Stimulated activated naive CD8-positive, alpha-beta T cell treated with anti-CD3 and anti-CD28 coated beads, Interleukin-15, amount 100 ng/mL, for 72 hours (primary cell): ENCODE measurements around the gene LRRFIP1.
"Not testable (repeated sequence)": the region's sequence is repeated elsewhere in the genome, so short reads cannot be mapped to it uniquely, and the experiment has no call there.

Source experiments
- ATAC-seq: fragments of 150-1000 bp; cut with Tn5 transposase; 2 replicates; pipeline ENCODE4 v1.10.0; 2021; ENCODE audit warnings: mild to moderate bottlenecking, moderate library complexity
- DNase-seq, 2 donors: peaks; one replicate each; pipeline ENCODE4 v3.0.0; 2021 to 2022
- H3K27ac Mint-ChIP-seq, 2 donors: one replicate each; pipeline ENCODE4 v1.8.0; 2022; ENCODE audit warnings: mild to moderate bottlenecking in 2 of 2, mixed read lengths in 2 of 2, moderate library complexity in 2 of 2
- H3K27me3 Mint-ChIP-seq: one replicate; pipeline ENCODE4 v1.8.0; 2022; ENCODE audit warnings: mixed read lengths
- H3K4me1 Mint-ChIP-seq: one replicate; pipeline ENCODE4 v1.8.0; 2022; ENCODE audit warnings: mild to moderate bottlenecking, mixed read lengths
- H3K4me3 Mint-ChIP-seq, 2 donors: one replicate each; pipeline ENCODE4 v1.8.0; 2022; ENCODE audit warnings: mild to moderate bottlenecking in 2 of 2, mixed read lengths in 2 of 2, moderate library complexity in 1 of 2
- H3K9me3 Mint-ChIP-seq, 2 donors: one replicate each; pipeline ENCODE4 v1.8.0; 2022; ENCODE audit warnings: mixed read lengths in 2 of 2

Gene LRRFIP1

DNA sequence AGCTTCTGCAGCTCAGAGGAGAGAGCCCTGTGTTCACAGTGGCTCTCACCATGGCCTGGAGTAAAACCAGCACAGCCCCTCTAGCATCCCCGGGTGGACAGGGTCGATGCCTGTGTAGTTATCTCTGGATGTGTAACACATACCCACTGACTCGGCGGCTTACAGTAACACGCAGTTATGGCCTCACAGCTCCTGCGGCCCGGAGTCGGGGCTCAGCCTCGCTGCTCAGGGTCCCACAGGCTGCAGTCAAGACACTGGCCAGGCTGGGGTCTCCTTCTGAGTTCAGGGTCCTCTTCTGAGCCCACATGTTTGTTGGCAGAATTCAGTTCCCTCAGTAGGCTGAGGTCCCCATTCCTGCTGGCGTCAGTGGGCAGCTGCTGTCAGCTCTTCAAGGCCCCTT lies 34.4 kb upstream of the LRRFIP1 start:
- no peak overlapping the region for H3K27ac Mint-ChIP-seq
- ATAC-seq, result no peak
- no peak overlapping the region for H3K4me3 Mint-ChIP-seq

DNA sequence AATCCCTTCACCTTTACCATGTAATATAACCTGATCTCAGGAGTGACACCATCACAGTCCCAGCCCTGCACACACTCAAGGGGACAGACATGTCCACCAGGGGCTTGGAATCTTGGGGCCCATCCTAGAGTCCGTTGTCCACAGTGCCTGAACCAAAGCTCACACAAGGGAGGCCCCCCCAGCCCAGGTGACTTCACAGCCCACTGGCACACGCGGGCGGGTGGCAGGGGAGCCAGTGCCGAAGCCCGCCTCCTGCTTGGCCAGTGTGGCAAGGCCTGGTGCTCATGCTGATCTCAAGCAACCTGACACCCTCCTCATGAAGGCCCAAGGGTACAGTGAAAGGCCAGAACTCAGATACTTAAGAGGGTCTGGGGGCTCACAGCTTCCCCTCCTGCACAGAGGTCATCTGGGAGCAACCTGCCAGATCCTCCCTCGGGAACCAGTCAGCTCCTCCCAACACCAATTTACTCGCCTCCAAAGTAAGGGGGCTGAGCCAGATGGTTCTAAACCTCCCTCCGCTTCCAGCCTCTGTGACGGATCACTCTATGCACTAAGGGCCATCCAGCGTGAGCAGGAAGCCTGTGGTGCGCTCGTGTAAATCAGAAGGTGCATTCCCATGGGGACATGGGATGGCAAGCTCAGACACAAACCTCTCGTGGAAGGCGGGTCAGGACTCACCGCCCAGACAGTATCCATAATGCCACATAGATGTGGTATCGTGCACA lies 33.6 kb upstream of the LRRFIP1 start:
- H3K4me3 Mint-ChIP-seq, result no peak overlapping the region
- DNase-seq (no peak), ATAC-seq (no peak)
- no peaks in the 10 kb centered on the region for H3K27me3 Mint-ChIP-seq
- no peaks in the 10 kb centered on the region for H3K9me3 Mint-ChIP-seq
- H3K4me1 Mint-ChIP-seq, result peaks cover 28% of the 10 kb centered on the region
- peak overlapping the region in 1 of 2 donors; percentile 14 for H3K27ac Mint-ChIP-seq

More for the DNA sequence above, 34.4 kb upstream of the LRRFIP1 start:
- Mint-ChIP-seq H3K9me3 (no peaks in the 10 kb centered on the region), H3K27me3 (no peaks in the 10 kb centered on the region), H3K4me1 (peaks cover 21% of the 10 kb centered on the region)
- DNase-seq, result no peak

DNA sequence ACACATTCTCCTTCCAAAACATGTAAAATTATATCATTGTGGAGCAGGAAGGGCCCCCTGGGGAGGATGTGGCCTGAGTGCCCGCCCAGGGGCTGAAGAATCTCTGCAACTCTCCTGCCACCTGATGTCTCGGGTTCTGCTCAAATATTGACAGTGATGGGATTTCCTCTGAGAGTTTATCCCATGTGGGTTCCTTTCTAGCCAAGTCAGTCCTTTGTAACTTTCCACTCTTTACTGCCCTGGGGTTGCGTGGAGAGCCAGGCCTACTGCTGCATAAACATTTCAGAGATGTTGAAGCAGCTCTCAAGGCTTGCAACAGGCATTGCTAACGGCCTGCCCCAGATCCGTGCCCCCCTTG lies 32.9 kb upstream of the LRRFIP1 start:
- Mint-ChIP-seq H3K4me1 (peaks cover 30% of the 10 kb centered on the region), H3K27ac (no peak overlapping the region), H3K27me3 (no peaks in the 10 kb centered on the region), H3K9me3 (no peaks in the 10 kb centered on the region), H3K4me3 (no peak overlapping the region)
- ATAC-seq (no peak), DNase-seq (no peak)

- DNase-seq, ATAC-seq, H3K27me3 Mint-ChIP-seq, H3K9me3 Mint-ChIP-seq, H3K4me3 Mint-ChIP-seq: not testable (repeated sequence)
- peak overlapping the region in 1 of 2 donors; percentile 81 for H3K27ac Mint-ChIP-seq
- peaks cover 19% of the 10 kb centered on the region for H3K4me1 Mint-ChIP-seq
Observed at GRCh38 chr2:237595829-237596519, 31.4 kb upstream of the LRRFIP1 start.

GRCh38 chr2:237596520-237597195 lies 30.7 kb upstream of the LRRFIP1 start:
- H3K4me3 Mint-ChIP-seq, result no peak overlapping the region
- H3K4me1 Mint-ChIP-seq, result peaks cover 12% of the 10 kb centered on the region
- peak overlapping the region in 1 of 2 donors; percentile 81 for H3K27ac Mint-ChIP-seq
- no peaks in the 10 kb centered on the region for H3K9me3 Mint-ChIP-seq
- no peak for DNase-seq
- ATAC-seq, result peak; percentile 5
- H3K27me3 Mint-ChIP-seq, result no peaks in the 10 kb centered on the region

- H3K4me1 Mint-ChIP-seq, result peaks cover 11% of the 10 kb centered on the region
- H3K27me3 Mint-ChIP-seq, result no peaks in the 10 kb centered on the region
- no peak overlapping the region for H3K4me3 Mint-ChIP-seq
- H3K9me3 Mint-ChIP-seq, result no peaks in the 10 kb centered on the region
- peak overlapping the region; percentile 68 to 72 for H3K27ac Mint-ChIP-seq
- peak; percentile 59 for ATAC-seq
- DNase-seq, result no peak
Observed at GRCh38 chr2:237597196-237598145, 29.9 kb upstream of the LRRFIP1 start.

GRCh38 chr2:237598468-237599208 lies 28.7 kb upstream of the LRRFIP1 start:
- Mint-ChIP-seq H3K4me3 (no peak overlapping the region), H3K9me3 (no peaks in the 10 kb centered on the region), H3K27ac (peak overlapping the region in 1 of 2 donors; percentile 76), H3K27me3 (no peaks in the 10 kb centered on the region), H3K4me1 (peaks cover 23% of the 10 kb centered on the region)
- ATAC-seq (no peak), DNase-seq (no peak)

DNA sequence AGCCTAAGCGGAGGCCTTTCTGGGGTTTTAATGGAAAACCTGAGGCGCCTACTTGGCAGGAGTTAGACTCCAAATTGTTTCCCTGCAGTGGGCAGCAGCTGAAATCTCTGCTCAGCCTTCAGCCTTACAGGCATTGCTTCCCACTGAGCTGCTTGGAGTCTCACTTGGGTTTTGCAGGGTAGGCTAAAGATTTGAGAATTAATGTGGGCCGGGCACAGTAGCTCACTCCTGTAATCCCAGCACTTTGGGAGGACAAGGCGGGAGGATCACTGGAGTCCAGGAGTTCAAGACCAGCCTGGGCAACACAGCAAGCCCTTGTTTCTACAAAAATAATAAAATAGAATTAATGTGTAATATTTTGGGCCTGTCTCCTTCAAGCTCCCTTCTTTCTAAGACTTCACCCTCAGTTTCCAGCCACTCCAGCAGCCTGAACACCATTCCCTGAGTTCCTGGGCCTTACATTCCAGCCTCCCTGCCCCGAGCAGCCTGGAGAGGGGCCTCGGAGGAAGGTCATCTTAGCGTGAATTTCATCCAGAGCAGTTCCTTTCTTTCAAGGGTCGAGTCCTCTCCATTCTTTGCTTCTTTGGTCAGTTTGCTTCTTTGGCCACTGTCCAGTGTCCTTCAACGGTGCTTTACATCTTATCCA lies 27.8 kb upstream of the LRRFIP1 start:
- ATAC-seq (no peak), DNase-seq (no peak)
- H3K9me3 Mint-ChIP-seq, result no peaks in the 10 kb centered on the region
- H3K4me1 Mint-ChIP-seq, result peaks cover 29% of the 10 kb centered on the region
- no peaks in the 10 kb centered on the region for H3K27me3 Mint-ChIP-seq
- H3K4me3 Mint-ChIP-seq, result no peak overlapping the region
- H3K27ac Mint-ChIP-seq, result no peak overlapping the region

GRCh38 chr2:237600205-237600846 lies 27.1 kb upstream of the LRRFIP1 start:
- Mint-ChIP-seq H3K27me3 (no peaks in the 10 kb centered on the region), H3K4me3 (no peak overlapping the region), H3K9me3 (no peaks in the 10 kb centered on the region), H3K27ac (peak overlapping the region in 1 of 2 donors; percentile 23), H3K4me1 (peaks cover 29% of the 10 kb centered on the region)
- DNase-seq, result no peak
- ATAC-seq, result no peak

DNA sequence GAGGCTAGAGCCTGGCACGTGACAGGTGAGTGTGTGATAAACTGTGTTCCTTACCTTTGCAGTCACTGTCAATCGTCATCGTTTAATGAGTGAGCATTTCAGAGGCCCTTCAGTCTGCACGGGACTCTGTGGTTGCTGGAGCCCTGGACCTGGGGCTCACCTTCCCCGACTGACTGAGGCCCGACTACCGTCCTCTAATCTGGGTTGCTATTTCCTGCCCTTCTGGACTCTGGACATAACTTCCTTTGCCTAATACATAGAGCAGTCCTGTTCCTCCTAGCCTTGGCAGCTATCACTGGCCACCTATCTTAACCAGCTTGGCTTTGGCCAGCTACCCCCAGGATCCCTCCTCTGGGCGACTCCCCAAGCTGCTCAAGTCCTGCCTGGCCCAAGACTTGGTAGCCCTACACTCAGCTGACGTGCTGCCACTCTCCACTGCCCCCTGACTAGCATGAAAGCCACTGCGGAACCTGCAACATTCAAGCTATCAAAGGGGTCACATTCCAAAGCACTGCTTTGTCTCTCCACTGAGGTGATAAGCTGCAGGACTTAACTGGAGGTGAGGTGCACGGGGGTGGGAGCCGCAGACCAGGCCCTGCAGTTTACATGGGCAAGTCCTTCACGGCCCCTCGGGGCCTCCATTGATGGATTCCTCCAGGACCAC lies 25.8 kb upstream of the LRRFIP1 start:
- no peaks in the 10 kb centered on the region for H3K9me3 Mint-ChIP-seq
- H3K27ac Mint-ChIP-seq, result peak overlapping the region in 1 of 2 donors; percentile 27
- H3K27me3 Mint-ChIP-seq, result no peaks in the 10 kb centered on the region
- no peak for DNase-seq
- H3K4me3 Mint-ChIP-seq, result no peak overlapping the region
- H3K4me1 Mint-ChIP-seq, result peaks cover 29% of the 10 kb centered on the region
- no peak for ATAC-seq

GRCh38 chr2:237602409-237602808 lies 25.0 kb upstream of the LRRFIP1 start:
- Mint-ChIP-seq H3K9me3 (no peaks in the 10 kb centered on the region), H3K27me3 (no peaks in the 10 kb centered on the region), H3K4me3 (no peak overlapping the region), H3K27ac (peak overlapping the region in 1 of 2 donors; percentile 44), H3K4me1 (peaks cover 29% of the 10 kb centered on the region)
- ATAC-seq (no peak), DNase-seq (no peak)

- H3K9me3 Mint-ChIP-seq, result no peaks in the 10 kb centered on the region
- H3K27ac Mint-ChIP-seq, result peak overlapping the region; percentile 43 to 91
- no peak for ATAC-seq
- peak overlapping the region; percentile 72 to 74 for H3K4me3 Mint-ChIP-seq
- H3K4me1 Mint-ChIP-seq, result peaks cover 27% of the 10 kb centered on the region
- no peak for DNase-seq
- no peaks in the 10 kb centered on the region for H3K27me3 Mint-ChIP-seq
Observed at GRCh38 chr2:237603049-237603717, 24.2 kb upstream of the LRRFIP1 start.
